Measurements from ENCODE around the gene POTEJ. TPM values are rescaled to one million over a fixed set of nuclear protein-coding genes. Genes with fewer than 3 reads are reported as not detected.
"Not testable (repeated sequence)": the region's sequence is repeated elsewhere in the genome, so short reads cannot be mapped to it uniquely, and the experiment has no call there.

Gene POTEJ
- total RNA-seq, 2 donors from 2014 or later, result 0.52 TPM; not detected in 1

- H3K4me3 ChIP-seq; ATAC-seq; DNase-seq; H3K36me3 ChIP-seq (replicated peaks in 1 of 2; ENCODE audit: insufficient read depth in 1 of 2, low read depth in 2 of 2); H3K4me1 ChIP-seq; intact Hi-C loops (cut with DNase I); H3K27ac ChIP-seq; H3K9me3 ChIP-seq; H3K27me3 ChIP-seq: not testable (repeated sequence)
- WGBS, 2 donors, result 30 to 34% methylated on average over 3 to 5 of the region's 8 CpGs
Observed at GRCh38 chr2:130590170-130590841, 20.9 kb upstream of the POTEJ start.

DNA sequence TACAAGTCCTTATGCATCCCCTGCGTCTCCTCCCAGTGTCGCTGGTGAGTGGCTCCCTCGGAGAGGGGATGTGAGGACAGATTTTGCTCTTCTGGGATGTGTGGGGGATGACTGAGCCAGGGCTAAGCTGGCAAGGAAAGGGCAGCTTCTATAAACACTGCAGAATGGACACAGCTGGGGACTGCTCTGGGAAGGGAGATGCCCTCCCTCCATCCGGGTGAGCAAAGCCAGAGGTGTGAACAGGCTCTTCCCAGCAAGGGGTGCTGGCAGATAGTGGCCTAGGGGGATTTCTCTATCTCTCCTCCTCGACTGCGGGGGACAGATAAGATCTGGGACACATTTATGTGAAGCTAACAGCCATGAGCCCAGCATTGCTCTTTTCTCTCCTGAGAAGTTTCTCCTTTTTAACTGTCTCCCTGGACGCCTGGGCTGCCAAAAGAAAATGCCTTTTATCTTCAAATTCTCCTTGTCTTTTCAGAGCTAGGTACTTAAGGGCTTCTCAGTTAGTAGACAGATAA, 20.3 kb upstream of the POTEJ start:
- H3K9me3 ChIP-seq; H3K4me1 ChIP-seq; H3K27ac ChIP-seq; H3K36me3 ChIP-seq (replicated peaks in 1 of 2; ENCODE audit: insufficient read depth in 1 of 2, low read depth in 2 of 2); DNase-seq; H3K4me3 ChIP-seq; H3K27me3 ChIP-seq; intact Hi-C loops (cut with DNase I); ATAC-seq: not testable (repeated sequence)
- 20 to 32% methylated on average over 7 of the region's 7 CpGs for WGBS, 2 donors

GRCh38 chr2:130592791-130593414, 18.3 kb upstream of the POTEJ start:
- H3K27ac ChIP-seq; H3K9me3 ChIP-seq; ATAC-seq; DNase-seq; intact Hi-C loops (cut with DNase I); H3K36me3 ChIP-seq (replicated peaks in 1 of 2; ENCODE audit: insufficient read depth in 1 of 2, low read depth in 2 of 2); H3K27me3 ChIP-seq; H3K4me1 ChIP-seq; H3K4me3 ChIP-seq: not testable (repeated sequence)
- 42 to 50% methylated on average over 8 to 9 of the region's 40 CpGs for WGBS, 2 donors

GRCh38 chr2:130594011-130594410, 17.2 kb upstream of the POTEJ start:
- not testable (repeated sequence) for ATAC-seq
- WGBS, 2 donors, result 20 to 65% methylated on average over 1 to 2 of the region's 4 CpGs

DNA sequence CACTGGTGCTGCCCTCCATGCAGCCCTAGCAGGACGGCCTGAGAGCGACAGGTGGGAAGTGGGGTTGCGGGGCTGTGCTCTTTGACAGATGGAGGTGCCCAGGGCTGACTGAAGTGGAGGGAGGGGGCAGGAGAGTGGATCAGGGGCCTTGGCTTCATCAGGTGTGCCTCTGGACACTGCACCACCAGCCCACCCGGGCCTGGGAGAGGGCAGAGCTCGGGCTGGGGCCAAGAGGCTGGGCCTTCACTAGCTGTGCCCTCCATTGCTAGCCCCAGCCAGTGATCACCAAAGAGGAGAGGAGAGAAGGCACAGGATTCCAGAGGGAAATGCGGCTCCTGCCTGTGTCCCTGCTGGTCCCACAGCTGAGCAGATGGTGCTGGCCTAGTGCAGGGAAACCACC, 14.5 kb upstream of the POTEJ start:
- H3K36me3 ChIP-seq (replicated peaks in 1 of 2; ENCODE audit: insufficient read depth in 1 of 2, low read depth in 2 of 2); H3K27ac ChIP-seq; ATAC-seq; intact Hi-C loops (cut with DNase I); H3K27me3 ChIP-seq; H3K4me1 ChIP-seq; H3K9me3 ChIP-seq; H3K4me3 ChIP-seq; DNase-seq: not testable (repeated sequence)
- WGBS, 2 donors, result 80% methylated on average over 2 of the region's 6 CpGs; no CpG with 5 or more reads in 1 of the 2 donors

More at GRCh38 chr2:130594011-130594410, 17.2 kb upstream of the POTEJ start:
- H3K36me3 ChIP-seq (replicated peaks in 1 of 2; ENCODE audit: insufficient read depth in 1 of 2, low read depth in 2 of 2); H3K4me1 ChIP-seq; intact Hi-C loops (cut with DNase I); H3K27ac ChIP-seq; H3K27me3 ChIP-seq; H3K9me3 ChIP-seq; H3K4me3 ChIP-seq; DNase-seq: not testable (repeated sequence)

- H3K27ac ChIP-seq; H3K27me3 ChIP-seq; H3K4me1 ChIP-seq; H3K4me3 ChIP-seq; H3K36me3 ChIP-seq (replicated peaks in 1 of 2; ENCODE audit: insufficient read depth in 1 of 2, low read depth in 2 of 2); intact Hi-C loops (cut with DNase I); DNase-seq; H3K9me3 ChIP-seq: not testable (repeated sequence)
- WGBS, 2 donors, result no CpG with 5 or more reads among the region's 22 CpGs
- ATAC-seq, result peak; percentile 21
Observed at GRCh38 chr2:130597994-130598393, 13.2 kb upstream of the POTEJ start.

GRCh38 chr2:130598463-130598862, 12.8 kb upstream of the POTEJ start:
- ATAC-seq; intact Hi-C loops (cut with DNase I); H3K4me3 ChIP-seq; H3K27ac ChIP-seq; H3K4me1 ChIP-seq; H3K9me3 ChIP-seq; H3K27me3 ChIP-seq; DNase-seq; H3K36me3 ChIP-seq (replicated peaks in 1 of 2; ENCODE audit: insufficient read depth in 1 of 2, low read depth in 2 of 2): not testable (repeated sequence)
- WGBS, 2 donors, result 50 to 60% methylated on average over 1 to 13 of the region's 15 CpGs

GRCh38 chr2:130599393-130599792, 11.8 kb upstream of the POTEJ start, which contains the start of gene CFC1:
Gene CFC1 (minus strand): TSS chr2:130599575. CDS start chr2:130599287, 288 bp downstream.
- H3K36me3 ChIP-seq (replicated peaks in 1 of 2; ENCODE audit: insufficient read depth in 1 of 2, low read depth in 2 of 2); H3K27ac ChIP-seq; H3K4me1 ChIP-seq; ATAC-seq; DNase-seq; H3K4me3 ChIP-seq; H3K9me3 ChIP-seq; H3K27me3 ChIP-seq; intact Hi-C loops (cut with DNase I): not testable (repeated sequence)
- WGBS, 2 donors, result no CpG with 5 or more reads among the region's 6 CpGs

GRCh38 chr2:130599926-130600325, 11.3 kb upstream of the POTEJ start:
- intact Hi-C loops (cut with DNase I); H3K27ac ChIP-seq; H3K27me3 ChIP-seq; H3K9me3 ChIP-seq; H3K4me1 ChIP-seq; H3K4me3 ChIP-seq; H3K36me3 ChIP-seq (replicated peaks in 1 of 2; ENCODE audit: insufficient read depth in 1 of 2, low read depth in 2 of 2); DNase-seq; ATAC-seq: not testable (repeated sequence)
- 80 to 90% methylated on average over 7 to 8 of the region's 9 CpGs for WGBS, 2 donors

DNA sequence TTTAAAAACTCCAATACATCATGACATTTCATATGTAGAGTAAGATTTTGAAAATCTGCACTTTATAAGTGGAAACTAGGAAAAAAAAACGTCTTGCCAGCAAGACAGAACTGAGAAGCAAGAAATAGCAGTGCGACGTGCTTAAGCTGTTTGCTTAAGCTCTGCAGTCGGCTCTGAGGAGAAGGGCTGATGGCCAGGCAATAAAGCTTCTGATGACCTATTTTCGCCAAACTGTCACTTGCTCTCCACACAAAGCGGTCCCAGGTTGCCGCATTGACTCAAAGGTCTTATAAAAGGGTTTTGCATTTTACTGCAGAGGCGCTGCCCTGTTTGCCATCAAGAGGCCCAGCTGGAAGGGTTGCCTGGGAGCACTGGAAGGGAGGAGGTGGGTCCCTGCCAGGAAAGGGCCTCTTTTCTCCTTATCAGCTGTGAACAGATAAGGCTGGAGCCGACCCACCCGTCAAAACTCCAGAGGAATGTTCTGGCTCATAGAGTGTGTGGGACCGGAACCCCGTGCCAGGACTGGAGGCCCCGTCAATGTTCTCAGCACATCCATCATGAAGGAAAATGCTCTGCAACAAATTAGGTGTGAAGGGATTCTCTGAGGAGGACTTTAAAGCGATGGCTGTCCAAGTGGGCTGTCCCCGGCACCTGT, 9.5 kb upstream of the POTEJ start:
- WGBS, 2 donors, result 34 to 36% methylated on average over 4 to 5 of the region's 15 CpGs
- H3K27me3 ChIP-seq; DNase-seq; intact Hi-C loops (cut with DNase I); H3K9me3 ChIP-seq; H3K36me3 ChIP-seq (replicated peaks in 1 of 2; ENCODE audit: insufficient read depth in 1 of 2, low read depth in 2 of 2); H3K4me1 ChIP-seq; ATAC-seq; H3K4me3 ChIP-seq; H3K27ac ChIP-seq: not testable (repeated sequence)

DNA sequence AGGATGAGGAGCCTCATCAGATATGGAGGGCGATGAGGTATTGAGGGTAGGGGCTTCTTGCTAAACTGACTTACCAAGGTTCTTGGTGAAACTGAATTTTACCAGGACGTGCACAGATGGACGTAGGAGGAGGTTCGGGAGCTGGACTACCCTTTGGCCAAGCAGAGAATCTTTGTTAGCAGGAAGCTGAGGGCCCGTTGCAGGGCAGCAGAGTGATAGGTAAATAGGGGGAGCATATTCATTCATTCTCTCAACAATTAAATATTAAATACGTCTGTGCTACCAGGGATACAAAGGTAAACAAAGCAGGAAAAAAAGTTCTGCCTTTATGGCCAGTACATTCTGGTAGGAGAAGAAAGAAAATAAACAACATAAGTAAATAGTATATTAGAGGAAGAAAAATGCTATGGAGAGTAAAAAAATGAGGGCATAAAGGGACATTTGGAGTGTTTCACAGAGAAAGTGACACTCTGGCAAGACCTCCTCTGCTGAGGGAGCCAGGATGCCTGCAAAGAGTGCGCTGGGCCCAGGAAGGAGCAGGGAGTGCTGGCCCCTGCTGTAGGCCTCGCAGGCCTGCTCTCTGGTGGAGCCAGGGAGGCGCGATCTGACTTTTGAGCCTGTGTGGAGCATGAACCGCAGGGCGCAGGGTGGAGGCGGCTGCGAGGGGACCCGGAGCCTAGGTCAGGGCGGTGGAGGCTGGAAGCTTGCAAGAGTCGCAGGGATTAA, 2.8 kb upstream of the POTEJ start:
- H3K36me3 ChIP-seq (replicated peaks in 1 of 2; ENCODE audit: insufficient read depth in 1 of 2, low read depth in 2 of 2); H3K4me1 ChIP-seq; H3K27ac ChIP-seq; DNase-seq; intact Hi-C loops (cut with DNase I); H3K9me3 ChIP-seq; H3K4me3 ChIP-seq; H3K27me3 ChIP-seq: not testable (repeated sequence)
- peak; percentile 45 for ATAC-seq
- 92% methylated on average over 4 of the region's 17 CpGs; no CpG with 5 or more reads in 1 of the 2 donors for WGBS, 2 donors
